Kidney glomerular epithelial cell (primary cell): Measurements from ENCODE around the gene HLX.

ENCODE experiments used
- DNase-seq: peaks from one replicate; lab custom pipeline; 2025; lab: John Stamatoyannopoulos, UW

Gene HLX

GRCh38 chr1:220882061-220882891 lies 3.0 kb downstream of the HLX start:
- DNase-seq = no peak

DNA sequence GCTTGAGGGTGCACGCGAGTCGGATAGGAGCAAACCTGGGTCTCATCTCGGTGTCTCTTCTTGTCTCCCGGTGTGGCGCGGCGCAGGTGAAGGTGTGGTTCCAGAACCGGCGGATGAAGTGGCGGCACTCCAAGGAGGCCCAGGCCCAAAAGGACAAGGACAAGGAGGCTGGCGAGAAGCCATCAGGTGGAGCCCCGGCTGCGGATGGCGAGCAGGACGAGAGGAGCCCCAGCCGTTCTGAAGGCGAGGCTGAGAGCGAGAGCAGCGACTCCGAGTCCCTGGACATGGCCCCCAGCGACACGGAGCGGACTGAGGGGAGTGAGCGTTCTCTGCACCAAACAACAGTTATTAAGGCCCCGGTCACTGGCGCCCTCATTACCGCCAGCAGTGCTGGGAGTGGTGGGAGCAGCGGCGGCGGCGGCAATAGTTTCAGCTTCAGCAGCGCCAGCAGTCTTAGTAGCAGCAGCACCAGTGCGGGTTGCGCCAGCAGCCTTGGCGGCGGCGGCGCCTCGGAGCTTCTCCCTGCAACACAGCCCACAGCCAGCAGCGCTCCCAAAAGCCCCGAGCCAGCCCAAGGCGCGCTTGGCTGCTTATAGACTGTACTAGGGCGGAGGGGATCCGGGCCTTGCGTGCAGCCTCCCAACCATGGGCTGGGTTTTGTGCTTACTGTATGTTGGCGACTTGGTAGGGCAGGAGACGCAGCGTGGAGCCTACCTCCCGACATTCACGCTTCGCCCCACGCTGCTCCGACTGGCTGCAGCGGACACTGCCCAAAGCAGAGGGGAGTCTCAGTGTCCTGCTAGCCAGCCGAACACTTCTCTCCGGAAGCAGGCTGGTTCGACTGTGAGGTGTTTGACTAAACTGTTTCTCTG lies 5.1 kb downstream of the HLX start:
- DNase-seq = no peak

DNA sequence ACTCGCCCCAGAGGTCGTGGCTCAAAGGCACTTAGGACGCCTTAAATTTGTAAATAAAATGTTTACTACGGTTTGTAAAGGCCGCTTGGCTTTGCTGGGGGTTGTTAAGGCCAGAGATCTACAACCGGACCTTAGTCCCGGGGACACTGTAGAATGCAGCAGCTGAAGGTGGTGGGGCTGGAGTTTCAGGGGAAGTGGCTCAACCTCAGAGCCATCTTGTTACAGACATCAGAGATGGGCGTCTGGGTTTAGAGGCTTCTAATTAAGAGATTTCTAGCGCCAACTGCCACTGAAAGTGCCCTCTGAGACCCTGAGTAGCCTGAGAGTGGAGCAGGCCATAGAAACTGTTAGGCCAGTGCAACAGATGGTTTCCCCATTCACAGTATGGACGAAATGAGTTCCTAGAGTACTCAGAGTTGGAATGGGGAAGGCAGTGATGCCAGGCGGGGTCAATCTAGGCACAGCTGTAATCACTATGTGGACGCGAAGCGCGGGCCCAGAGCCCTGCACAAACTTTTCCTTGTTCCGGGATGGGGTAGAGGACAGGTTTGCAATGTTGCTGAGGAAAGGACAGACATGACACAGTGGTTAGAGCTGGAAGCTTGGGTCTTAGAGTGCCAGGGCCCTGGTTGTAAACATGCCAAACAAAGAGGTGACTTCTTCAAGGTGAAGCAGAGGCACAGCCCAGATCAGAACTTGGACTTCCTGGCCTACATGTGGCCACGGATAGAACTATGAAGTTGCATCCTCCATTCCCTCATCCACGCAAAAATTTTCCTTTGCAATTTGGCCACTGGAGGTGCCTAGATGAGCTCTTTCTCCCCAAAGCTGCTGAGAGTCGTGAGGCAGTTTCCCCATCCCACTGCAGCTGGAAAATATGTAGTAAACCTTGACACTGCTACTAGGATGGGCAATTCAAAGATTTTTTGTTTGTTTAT lies 6.0 kb downstream of the HLX start:
- no peak for DNase-seq

DNA sequence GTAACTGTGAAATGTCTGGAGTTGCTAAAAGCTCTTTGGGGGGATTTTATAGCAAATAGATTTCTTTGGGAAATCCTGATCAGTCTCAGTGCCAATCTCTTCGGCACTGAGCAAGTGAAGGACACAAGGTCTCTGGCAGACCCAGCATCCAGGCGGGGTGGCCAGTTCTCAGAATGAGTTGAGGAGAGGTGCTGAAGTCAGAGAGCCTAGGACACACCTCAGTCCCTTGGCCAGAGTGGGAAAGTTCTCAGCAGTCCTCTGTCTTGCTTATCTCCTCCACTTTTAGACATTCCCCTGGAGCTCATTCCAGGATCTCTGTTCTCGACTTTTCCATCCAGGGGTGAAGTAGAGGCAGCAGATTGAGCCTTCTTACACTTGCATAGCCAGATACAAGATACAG lies 6.7 kb downstream of the HLX start:
- no peak for DNase-seq

DNA sequence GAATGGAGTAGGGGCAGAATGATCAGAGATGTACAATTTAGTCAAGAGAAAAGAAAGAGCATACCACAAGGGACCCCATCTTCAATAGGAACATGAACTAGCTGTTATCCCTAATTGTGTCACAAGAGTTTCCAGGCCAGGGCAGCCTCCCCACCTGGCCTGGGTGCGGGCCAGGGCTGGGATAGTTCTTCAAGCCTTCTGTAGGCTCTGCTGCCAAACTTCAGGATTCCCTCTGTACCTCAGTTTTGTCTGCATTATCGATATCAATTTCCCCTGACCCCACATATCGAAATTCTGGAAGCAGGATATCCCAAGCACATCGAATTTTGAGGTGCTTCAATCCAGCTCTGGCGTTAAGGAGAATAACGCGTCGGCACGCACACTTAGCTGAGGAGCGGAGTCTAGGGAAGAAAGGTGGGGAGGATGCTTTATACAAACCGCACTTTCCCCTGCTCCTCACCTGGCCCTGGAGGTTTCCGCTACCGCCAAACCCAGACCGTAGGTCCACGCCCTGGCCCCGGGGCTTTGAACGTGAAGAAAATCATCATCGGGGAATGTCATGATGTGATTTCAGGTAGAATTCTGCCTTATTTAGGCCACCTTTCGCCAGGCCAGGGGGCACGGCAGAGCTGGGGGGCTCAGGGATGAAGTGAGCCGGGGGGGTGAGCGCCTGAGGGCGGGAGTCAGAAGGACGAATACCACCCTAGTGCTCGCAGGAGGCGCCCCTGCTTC lies 7.4 kb downstream of the HLX start:
- no peak for DNase-seq

DNA sequence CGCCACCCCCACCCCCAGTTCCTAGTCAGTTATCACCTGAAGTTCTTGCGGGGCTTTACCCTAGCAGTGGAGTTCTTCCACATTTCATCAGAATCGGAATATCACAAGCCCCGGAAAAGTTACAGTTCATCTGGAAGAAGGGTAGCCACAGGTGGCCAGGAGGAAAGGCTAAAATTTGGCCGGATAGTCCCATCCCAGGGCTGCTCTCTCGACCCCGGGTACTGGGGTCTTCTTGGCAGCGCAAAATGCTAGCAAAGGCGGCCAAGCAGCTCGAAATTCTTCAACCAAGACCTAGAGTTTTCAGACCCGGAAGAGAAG lies 7.9 kb downstream of the HLX start:
- no peak for DNase-seq

DNA sequence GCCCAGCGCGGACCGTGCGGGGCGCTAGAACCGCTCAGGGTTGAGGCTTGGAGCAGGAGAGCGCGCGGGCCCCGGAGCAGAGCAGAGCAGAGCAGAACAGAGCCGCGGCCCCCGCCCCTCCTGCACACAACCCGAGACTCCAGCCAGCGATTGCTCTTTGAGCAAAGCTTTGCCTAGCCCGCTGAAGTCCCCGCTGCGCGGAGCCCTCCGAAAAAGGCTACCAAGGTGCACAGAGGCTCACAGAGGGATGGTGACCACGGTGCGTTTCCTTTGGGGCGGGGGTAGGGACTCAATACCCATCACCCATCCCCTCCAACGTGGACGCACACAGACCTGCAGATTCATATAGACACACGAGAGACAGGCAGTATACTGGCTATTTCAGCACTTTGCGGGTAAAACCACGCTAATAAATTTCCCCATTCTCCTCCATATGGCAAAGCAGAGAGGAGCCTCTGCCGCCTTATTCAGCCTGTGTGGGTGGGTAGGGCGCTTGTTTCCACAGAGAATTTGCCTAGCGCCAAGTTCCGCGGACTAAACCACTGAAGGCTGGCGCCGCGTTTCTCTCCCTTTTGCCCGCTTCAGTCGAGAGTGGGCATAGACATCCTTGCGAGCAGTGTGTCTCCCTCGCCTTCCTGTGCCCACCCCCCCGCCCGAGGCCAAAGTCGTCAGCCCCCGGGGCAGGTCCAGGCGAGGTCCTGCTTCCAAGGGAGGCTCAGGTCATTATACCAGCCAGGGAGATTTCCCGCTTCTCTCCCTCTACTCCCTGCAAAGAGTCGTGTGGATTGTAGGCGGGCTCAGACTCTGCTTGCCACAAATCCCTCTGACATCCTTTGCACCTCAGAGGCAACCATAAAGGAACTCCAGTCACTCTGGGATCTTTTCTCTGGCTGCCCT lies 8.5 kb downstream of the HLX start:
- DNase-seq = no peak

GRCh38 chr1:220888417-220888986 lies 9.3 kb downstream of the HLX start:
- no peak for DNase-seq

- no peak for DNase-seq
Observed at GRCh38 chr1:220889333-220889732, 10.1 kb downstream of the HLX start.

DNA sequence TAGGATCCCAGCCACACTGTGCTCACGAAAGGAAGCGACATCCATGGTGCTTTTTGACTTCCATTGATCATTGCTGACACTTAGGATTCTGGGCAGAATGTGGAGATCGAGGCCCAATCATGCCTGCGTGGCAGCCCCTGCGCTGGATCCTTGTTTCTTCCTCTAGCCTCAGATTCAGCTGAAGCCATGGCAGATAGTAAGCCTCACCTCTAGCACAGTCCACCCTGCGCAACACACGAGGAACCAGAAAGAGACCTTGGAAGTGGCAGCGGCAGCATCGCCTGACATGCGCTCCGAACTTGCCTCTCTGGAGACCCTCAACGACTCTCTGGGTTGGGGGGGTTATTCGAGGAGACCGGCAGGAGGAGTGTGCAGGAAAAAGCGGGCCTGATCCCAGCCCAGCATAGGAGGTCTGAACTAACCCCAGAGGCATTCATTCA lies 10.6 kb downstream of the HLX start:
- no peak for DNase-seq

DNA sequence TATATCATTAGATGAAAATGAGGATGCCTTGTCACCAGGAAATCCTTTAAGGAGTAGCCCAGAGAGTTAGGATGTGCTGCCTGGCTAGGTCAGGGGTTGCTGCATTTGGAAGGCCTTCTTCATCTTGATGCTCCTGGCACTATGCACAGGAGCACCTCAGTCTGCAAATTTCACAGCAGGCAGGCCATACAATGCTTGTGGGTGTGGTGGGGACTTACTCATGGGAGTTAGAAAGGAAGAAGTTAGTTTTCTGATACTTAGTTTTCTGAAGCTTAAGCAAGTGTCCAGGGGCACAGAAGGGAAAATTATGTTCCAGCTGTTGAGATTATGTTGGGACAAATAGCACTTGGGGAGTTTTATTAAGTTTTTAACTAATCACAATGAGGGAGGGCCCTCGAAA lies 11.4 kb downstream of the HLX start:
- no peak for DNase-seq

DNA sequence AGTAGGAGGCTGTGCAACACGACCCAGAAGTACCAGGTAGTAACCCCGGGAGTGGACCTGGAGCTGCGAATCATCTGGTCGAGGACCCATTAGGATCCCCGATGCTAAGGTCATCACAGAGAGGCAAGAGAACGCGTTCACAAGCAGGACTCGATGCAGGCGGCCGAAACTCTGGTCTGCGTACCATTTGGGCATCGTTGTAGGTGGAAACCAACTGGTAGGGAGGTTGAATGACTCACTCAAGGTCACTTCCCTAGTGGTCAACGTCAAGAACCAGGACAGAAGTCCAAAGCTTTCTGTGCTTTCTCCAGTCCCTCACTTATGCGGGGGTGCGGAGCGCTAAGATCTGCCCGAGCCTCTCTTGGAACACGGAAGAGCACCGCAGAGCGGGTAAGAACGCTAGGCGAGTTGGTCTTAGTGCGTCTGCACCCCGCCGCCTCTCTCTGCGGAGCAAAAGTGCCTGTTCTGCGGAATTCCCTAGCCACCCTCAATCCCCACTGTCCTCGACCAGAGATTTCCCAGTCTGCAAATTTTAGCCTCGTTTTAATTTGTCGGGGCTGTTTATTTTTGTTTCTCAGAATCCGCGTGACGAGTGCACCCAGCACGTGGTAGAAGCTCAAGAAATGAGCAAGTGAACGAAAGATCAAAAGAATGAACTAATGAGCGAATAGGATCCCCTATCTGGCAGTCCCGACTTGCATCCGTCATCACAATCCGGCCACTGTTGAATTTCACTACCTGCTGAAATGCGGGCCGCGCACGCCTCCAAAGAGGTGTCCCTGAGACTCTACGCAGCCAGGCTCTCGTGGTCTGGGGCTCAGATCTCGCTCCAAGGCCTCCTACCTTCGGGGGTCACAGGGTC lies 12.2 kb downstream of the HLX start:
- no peak for DNase-seq

DNA sequence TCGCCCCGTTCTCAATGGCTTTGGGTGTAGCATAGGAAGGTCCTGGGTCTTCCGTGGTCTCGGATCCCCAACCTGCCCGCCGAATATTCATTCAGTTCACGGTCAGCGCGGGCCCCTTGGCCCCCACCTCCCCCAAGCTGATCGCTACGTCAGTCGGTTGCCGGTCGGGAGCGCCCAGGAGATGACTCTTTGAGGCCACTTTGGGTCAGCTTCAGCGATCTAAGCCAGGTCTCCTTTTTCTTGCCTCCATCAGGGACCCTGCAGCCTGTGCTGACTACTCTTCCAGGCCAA lies 12.8 kb downstream of the HLX start:
- no peak for DNase-seq

DNA sequence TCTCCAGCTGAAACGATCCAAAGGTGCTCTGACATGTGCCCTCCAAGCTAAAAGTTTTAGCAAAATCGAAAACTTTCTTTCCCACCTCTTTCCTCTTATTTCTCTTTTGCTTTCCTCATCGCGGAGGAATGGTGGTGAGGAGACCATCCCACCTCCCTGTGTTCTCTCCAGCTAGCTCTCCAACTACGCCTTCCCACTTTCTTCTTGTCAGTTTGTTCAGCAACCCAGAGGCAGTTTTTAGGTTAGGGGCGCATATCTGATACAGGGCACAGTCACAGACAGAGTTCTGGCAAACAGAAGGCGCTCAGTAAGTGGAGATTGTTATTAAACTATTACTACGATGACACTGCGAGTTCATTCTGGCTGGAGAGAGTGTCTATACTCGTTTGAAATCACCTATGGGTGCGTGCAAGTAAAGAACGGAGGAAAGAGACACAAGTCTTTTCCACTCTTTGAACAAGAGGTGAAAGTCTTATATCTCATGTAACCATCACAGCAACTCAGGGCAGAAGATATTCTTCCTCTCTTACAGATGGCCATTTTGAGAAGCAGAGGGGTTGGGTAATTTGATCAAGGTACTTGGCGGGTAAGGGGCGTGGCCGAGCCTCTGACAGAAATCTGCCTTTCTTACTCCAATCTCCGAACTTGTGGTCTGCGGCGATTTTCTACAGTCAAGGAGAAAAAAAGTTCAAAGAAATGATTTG lies 13.9 kb downstream of the HLX start:
- DNase-seq = no peak

DNA sequence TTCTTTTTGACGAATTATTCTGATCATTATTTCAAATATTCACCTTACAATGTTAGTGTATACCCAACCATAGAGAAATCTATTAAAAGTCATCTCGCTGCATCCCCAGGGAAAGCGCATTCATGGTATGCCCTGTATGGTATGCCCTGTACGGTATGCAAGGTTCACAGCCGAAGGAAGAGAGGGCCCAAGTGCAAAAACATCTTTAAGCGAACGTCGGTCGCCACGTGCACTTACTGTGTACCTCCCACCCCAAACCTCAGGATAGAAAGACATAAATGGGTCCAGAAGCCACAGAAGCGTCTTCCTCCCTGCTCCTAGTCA lies 14.4 kb downstream of the HLX start:
- no peak for DNase-seq

DNA sequence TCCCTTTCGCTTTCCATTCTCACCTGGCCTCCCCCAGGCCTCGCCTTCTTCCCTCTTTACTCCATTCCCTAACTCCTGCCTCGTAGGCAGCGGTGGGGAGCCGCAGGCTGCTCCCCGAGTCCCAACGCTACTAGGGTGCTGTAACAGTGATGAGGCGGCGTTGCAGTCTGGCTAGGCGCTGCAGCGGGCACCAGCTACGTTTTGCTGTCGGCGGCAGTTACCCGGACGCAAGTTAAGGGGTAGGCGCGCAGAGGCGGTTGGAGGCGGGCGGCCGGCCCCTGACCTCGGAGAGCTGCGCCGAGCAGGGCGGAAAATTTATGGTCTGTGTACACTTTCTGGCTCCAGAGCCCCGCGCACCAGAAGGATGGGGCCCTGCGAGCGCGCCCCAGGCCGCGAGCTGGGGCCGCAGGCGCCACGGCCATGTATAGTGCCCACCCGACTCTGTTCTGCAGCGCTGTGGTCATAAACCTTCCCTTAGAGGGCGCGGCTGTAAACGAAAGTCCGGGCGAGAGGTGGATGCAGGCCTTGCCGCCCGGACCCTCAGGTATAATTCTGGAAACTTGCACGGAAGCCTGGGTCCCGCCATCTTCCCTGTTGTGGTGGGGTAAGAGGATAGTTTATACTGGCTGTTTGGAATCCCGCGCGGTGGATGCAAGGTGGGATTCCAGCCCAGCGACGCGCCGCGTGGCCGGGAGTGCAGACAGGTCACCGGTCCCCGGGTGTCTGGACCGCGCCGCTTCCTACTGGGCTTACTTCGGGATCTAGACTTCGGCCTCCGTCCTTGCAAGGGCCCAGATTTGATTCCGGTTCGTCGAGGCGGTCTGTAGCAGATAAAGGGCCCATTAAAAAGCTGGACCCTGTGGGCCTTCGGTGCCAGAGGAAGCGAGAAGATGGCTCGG lies 15.0 kb downstream of the HLX start:
- DNase-seq = no peak

DNA sequence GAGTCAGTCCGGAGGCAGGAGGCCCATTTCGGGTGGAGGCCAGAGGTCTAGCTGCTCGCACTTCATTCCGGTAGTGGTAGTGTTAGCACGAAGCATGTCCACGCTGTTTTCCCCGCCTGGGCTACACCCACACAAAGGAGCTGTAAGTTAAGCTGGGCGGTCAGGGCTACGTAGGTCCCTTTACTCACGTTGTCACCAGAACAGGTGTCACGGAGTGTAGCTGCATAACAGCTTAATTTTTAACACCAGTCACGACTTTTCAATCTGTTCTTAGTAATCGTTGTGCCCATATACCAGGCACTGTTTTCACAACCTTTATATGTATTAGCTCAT lies 15.6 kb downstream of the HLX start:
- DNase-seq = no peak

- DNase-seq = no peak
Observed at GRCh38 chr1:220895412-220895946, 16.2 kb downstream of the HLX start.
